GM19463 (cell line): ENCODE data around the gene RHOF.

Experiments
- ATAC-seq: cut with Tn5 transposase; IDR thresholded peaks from one replicate; pipeline ENCODE4 v1.9.1; 2021; ENCODE audit warnings: mild to moderate bottlenecking, moderate library complexity; ENCODE audit not compliant: unreplicated experiment

Gene RHOF

DNA sequence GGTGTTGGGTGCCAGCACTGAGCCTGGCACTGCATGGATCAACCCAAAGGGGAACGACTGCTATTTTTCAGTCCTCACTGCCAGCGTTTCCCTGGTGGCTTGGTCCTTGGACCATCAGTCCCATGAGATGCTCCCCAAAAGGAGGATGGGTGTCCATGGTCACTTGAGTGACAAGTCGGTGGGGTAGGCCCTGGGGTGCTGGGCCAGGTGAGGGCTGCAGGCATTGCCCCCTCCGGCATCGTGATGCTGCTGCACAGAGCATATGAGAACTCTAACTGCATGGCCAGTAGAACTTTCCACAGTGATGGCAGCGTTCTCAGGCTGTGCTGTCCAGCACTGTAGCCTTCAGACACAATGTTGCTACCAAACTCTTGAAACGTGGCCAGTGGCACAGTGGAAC is 26.6 kb upstream of the RHOF start:
- no peak for ATAC-seq

- ATAC-seq, result no peak
Observed at GRCh38 chr12:121819212-121819949, 25.9 kb upstream of the RHOF start.

GRCh38 chr12:121817648-121818043 is 24.2 kb upstream of the RHOF start:
- ATAC-seq, result no peak

DNA sequence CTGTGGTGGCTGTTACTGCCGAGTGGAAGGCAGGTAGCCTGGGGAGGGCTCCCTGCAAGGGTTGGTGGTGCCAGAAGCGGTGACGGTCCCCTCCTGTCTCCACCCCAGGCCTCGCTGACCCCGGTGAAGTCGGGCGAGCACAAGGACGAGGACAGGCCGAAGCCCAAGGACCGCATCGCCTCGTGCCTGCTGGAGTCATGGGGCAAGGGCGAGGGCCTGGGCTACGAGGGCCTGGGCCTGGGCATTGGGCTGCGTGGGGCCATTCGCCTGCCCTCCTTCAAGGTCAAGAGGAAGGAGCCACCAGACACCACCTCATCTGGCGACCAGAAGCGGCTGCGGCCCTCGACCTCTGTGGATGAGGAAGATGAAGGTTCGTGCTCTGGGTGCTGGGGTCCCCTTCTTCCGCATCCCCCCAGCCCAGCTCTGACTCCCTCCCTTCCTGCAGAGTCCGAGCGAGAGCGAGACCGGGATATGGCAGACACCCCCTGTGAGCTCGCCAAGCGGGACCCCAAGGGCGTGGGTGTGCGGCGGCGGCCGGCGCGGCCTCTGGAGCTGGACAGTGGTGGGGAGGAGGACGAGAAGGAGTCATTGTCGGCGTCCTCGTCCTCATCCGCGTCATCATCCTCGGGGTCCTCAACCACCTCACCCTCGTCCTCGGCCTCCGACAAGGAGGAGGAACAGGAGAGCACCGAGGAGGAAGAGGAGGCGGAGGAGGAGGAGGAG is 23.6 kb upstream of the RHOF start:
- no peak for ATAC-seq

GRCh38 chr12:121815263-121815662 is 21.8 kb upstream of the RHOF start:
- no peak for ATAC-seq

DNA sequence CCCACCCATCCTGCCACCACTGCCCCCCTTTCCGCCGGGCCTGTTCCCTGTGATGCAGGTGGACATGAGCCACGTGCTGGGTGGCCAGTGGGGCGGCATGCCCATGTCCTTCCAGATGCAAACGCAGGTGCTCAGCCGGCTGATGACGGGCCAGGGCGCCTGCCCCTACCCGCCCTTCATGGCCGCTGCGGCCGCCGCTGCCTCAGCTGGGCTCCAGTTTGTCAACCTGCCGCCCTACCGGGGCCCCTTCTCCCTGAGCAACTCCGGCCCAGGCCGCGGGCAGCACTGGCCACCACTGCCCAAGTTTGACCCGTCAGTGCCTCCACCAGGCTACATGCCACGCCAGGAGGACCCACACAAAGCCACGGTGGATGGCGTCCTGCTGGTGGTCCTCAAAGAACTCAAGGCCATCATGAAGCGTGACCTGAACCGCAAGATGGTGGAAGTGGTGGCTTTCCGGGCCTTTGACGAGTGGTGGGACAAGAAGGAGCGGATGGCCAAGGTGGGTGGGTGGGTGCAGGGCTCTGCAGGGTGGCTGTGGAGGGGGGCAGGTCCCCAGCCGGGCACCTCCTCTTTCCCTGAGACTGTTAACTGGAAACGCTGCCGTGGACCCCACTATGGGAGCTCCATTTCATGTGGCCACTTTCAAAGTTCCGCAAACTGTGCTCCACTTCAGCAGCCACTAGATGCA is 21.1 kb upstream of the RHOF start:
- no peak for ATAC-seq

DNA sequence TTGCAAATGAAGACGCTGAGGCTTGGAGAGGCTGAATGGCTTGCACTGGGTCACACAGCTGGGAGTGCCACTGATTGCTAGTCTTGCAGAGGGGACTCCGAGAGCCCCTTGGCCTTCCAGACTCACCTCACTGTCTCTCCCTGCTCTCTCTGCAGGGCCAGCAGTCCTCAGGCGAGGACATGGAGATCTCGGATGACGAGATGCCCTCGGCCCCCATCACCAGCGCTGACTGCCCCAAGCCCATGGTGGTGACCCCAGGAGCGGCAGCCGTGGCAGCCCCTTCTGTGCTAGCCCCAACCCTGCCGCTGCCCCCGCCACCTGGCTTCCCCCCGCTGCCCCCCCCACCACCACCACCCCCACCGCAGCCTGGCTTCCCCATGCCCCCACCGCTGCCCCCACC is 20.5 kb upstream of the RHOF start:
- no peak for ATAC-seq

- no peak for ATAC-seq
Observed at GRCh38 chr12:121812921-121813896, 19.7 kb upstream of the RHOF start.

GRCh38 chr12:121812320-121812871 is 18.9 kb upstream of the RHOF start:
- ATAC-seq, result no peak

GRCh38 chr12:121811434-121812319 is 18.2 kb upstream of the RHOF start:
- ATAC-seq, result peak; percentile 72

GRCh38 chr12:121810833-121811433 is 17.4 kb upstream of the RHOF start:
- ATAC-seq, result no peak

DNA sequence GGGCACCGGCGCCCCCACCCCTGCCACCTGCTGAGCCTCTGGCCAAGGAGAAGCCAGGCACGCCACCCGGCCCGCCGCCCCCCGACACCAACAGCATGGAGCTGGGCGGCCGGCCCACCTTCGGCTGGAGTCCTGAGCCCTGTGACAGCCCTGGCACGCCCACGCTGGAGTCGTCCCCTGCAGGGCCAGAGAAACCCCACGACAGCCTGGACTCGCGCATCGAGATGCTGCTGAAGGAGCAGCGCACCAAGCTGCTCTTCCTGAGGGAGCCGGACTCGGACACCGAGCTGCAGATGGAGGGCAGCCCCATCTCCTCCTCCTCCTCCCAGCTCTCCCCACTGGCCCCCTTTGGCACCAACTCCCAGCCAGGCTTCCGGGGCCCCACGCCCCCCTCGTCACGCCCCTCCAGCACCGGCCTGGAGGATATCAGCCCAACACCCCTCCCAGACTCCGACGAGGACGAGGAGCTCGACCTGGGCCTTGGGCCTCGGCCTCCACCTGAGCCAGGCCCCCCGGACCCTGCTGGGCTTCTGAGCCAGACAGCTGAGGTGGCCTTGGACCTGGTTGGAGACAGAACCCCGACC is 16.8 kb upstream of the RHOF start:
- no peak for ATAC-seq

- ATAC-seq, result no peak
Observed at GRCh38 chr12:121809712-121810116, 16.2 kb upstream of the RHOF start.

DNA sequence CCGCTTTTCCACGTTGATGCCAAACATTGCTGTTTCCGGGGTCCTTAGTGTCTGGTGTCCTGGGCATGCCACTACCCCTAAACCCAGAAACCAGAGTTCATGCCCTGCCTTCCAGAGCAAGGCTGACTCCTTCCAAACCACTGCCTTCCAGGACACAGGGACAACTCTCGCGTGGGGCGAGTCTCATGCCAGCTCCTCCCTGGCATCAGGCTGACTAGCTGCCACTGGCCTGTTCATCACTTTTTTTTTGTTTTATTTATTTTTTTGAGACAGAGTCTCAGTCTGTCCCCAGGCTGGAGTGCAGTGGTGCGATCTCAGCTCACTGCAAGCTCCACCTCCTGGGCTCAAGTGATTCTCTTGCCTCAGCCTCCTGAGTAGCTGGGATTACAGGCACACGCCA is 15.1 kb upstream of the RHOF start:
- no peak for ATAC-seq

DNA sequence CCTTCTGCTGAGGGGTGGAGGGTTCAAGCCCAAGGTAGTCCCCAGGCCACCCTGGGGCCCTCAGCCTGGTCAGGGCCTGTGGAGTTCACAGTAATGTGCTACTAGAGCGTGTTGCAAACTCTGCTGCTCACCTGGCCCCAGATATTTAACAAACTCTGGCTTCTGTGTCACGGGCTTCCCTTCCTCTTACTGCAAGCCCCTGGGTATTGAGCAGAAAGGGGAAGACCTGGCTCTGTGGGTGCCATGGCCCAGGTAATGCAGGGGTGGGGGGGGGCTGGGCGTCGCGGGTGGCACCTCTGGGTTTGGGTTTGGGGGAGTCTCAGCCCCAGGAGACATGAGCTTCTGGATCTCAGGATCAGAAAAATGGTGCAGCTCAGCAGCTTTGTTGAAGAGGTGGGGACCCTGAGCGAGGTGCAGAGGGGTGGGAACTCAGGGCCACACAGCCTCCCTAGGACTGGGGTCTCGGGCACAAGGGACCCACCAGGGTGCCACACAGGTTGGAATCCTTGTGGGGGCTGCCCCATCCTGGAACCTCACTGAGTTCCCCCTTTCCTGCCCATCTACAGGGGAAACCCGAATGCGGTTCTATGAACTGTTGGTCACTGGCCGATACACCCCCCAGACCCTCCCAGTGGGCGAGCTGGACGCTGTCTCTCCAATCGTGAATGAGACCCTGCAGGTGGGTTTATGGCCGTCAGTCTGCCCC is 14.3 kb upstream of the RHOF start:
- no peak for ATAC-seq

DNA sequence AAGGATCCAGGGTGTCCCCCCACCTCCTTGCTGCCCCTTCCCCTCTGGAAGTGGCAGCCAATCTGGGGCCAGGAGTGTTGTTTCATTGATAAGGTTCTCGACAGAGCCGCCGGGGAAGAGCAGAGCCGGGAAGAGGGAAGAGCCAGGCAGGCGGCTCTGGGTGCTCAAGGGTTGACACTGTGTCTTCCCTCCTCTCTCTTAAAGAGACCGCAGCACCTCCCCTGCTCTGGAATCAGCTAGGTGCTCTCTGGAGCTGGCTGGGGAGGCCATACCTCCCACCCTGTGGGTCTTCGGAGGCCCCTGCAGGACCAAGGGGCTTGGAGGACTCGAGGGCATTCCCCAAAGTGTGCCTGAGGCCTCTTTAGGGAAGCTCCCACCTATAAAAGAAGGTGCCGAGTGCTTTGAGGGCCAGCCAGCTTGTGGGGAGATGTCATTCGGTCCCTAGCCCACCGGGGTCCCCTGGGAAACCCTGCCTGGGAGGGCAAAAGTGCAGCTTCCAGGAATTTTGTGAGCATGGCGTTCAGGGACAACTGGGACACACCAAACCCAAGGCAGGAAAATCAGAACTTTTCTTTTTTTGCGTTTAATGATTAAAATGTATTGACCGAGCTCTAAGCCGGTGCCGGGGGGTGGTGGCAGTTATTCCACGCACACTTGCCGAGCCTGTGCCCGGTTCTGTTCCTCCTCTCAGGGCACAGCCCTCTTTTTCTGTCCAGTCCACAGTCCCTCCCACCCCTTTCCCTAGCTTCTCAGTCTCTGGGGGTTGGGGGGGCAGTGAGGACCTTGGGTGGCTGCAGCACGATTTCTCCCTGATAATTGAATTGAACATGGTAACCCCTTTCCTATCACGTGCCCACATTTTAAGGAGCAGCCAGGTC is 13.3 kb upstream of the RHOF start:
- no peak for ATAC-seq

- no peak for ATAC-seq
Observed at GRCh38 chr12:121806009-121806545, 12.6 kb upstream of the RHOF start.
